HEK293 (cell line): ENCODE data around the gene STEAP3.

Experiments used
- BCL11A ChIP-seq: fragments of 450-650 bp; formaldehyde crosslinking; IDR thresholded peaks from 2 replicates; pipeline ENCODE4 v1.5.1; 2016; ENCODE audit warnings: low read depth, missing biosample characterization, missing genetic modification characterization
- GLI4 ChIP-seq: fragments of 450-650 bp; formaldehyde crosslinking; IDR thresholded peaks from 2 replicates; pipeline ENCODE4 v1.5.1; 2016; ENCODE audit warnings: missing biosample characterization, missing genetic modification characterization
- GLIS2 ChIP-seq: fragments of 450-650 bp; formaldehyde crosslinking; IDR thresholded peaks from 2 replicates; pipeline ENCODE4 v1.5.1; 2016; ENCODE audit warnings: missing biosample characterization, missing genetic modification characterization
- HIC1 ChIP-seq: fragments of 450-650 bp; formaldehyde crosslinking; IDR thresholded peaks from 2 replicates; pipeline ENCODE4 v1.5.1; 2016; ENCODE audit warnings: missing biosample characterization, missing genetic modification characterization
- KLF10 ChIP-seq: fragments of 450-650 bp; IDR thresholded peaks from 2 replicates; pipeline ENCODE4 v1.5.1; 2018; ENCODE audit warnings: missing biosample characterization, mild to moderate bottlenecking, missing genetic modification characterization
- KLF16 ChIP-seq: fragments of 450-650 bp; formaldehyde crosslinking; IDR thresholded peaks from 2 replicates; pipeline ENCODE4 v1.5.1; 2017; ENCODE audit warnings: missing biosample characterization, missing genetic modification characterization
- KLF9 ChIP-seq: fragments of 450-650 bp; formaldehyde crosslinking; IDR thresholded peaks from 2 replicates; pipeline ENCODE4 v1.5.1; 2016; ENCODE audit warnings: missing biosample characterization, missing genetic modification characterization, low read depth
- MEIS1 ChIP-seq: sonication (generic); formaldehyde crosslinking; IDR thresholded peaks from 2 replicates; pipeline ENCODE4 v1.8.1; 2022; ENCODE audit warnings: missing genetic modification reagents, mild to moderate bottlenecking, borderline replicate concordance
- MYNN ChIP-seq: fragments of 450-650 bp; formaldehyde crosslinking; IDR thresholded peaks from 2 replicates; pipeline ENCODE4 v1.5.1; 2016; ENCODE audit warnings: missing biosample characterization, missing genetic modification characterization, borderline replicate concordance
- OVOL3 ChIP-seq: fragments of 450-650 bp; formaldehyde crosslinking; IDR thresholded peaks from 2 replicates; pipeline ENCODE4 v1.5.1; 2016; ENCODE audit warnings: missing biosample characterization, missing genetic modification characterization
- PATZ1 ChIP-seq: fragments of 450-650 bp; formaldehyde crosslinking; IDR thresholded peaks from 2 replicates; pipeline ENCODE4 v1.5.1; 2016; ENCODE audit warnings: missing biosample characterization, missing genetic modification characterization
- PRDM1 ChIP-seq: fragments of 450-650 bp; formaldehyde crosslinking; IDR thresholded peaks from 2 replicates; pipeline ENCODE4; 2016; ENCODE audit warnings: missing biosample characterization, missing genetic modification characterization
- SCRT1 ChIP-seq: fragments of 450-650 bp; formaldehyde crosslinking; IDR thresholded peaks from 2 replicates; pipeline ENCODE4 v1.5.1; 2016; ENCODE audit warnings: missing biosample characterization, missing genetic modification characterization, borderline replicate concordance
- SP7 ChIP-seq: fragments of 450-650 bp; formaldehyde crosslinking; IDR thresholded peaks from 2 replicates; pipeline ENCODE4 v1.5.1; 2016; ENCODE audit warnings: missing biosample characterization, missing genetic modification characterization
- WT1 ChIP-seq: fragments of 450-650 bp; formaldehyde crosslinking; IDR thresholded peaks from 2 replicates; pipeline ENCODE4 v1.5.1; 2016; ENCODE audit warnings: missing biosample characterization, missing genetic modification characterization
- YY2 ChIP-seq: fragments of 450-650 bp; formaldehyde crosslinking; IDR thresholded peaks from 2 replicates; pipeline ENCODE4 v1.5.1; 2016; ENCODE audit warnings: missing biosample characterization, missing genetic modification characterization
- ZBTB20 ChIP-seq: fragments of 450-650 bp; formaldehyde crosslinking; IDR thresholded peaks from 2 replicates; pipeline ENCODE4 v1.5.1; 2016; ENCODE audit warnings: missing biosample characterization, missing genetic modification characterization
- ZBTB8A ChIP-seq: fragments of 450-650 bp; formaldehyde crosslinking; IDR thresholded peaks from 2 replicates; pipeline ENCODE4 v1.5.1; 2016; ENCODE audit warnings: missing biosample characterization, missing genetic modification characterization
- ZFP3 ChIP-seq: fragments of 450-650 bp; formaldehyde crosslinking; IDR thresholded peaks from 2 replicates; pipeline ENCODE4 v1.5.1; 2016; ENCODE audit warnings: low read depth, missing biosample characterization, missing genetic modification characterization
- ZFP37 ChIP-seq: fragments of 450-650 bp; formaldehyde crosslinking; IDR thresholded peaks from 2 replicates; pipeline ENCODE4 v1.5.1; 2016; ENCODE audit warnings: missing biosample characterization, missing genetic modification characterization
- ZNF132 ChIP-seq: fragments of 450-650 bp; formaldehyde crosslinking; IDR thresholded peaks from 2 replicates; pipeline ENCODE4 v1.5.1; 2017; ENCODE audit warnings: missing biosample characterization, missing genetic modification characterization, borderline replicate concordance
- ZNF221 ChIP-seq: fragments of 450-650 bp; formaldehyde crosslinking; IDR thresholded peaks from 2 replicates; pipeline ENCODE4 v1.5.1; 2017; ENCODE audit warnings: missing biosample characterization, missing genetic modification characterization, borderline replicate concordance
- ZNF239 ChIP-seq: fragments of 450-650 bp; formaldehyde crosslinking; IDR thresholded peaks from 2 replicates; pipeline ENCODE4 v1.5.1; 2016; ENCODE audit warnings: missing biosample characterization, missing genetic modification characterization
- ZNF248 ChIP-seq: fragments of 450-650 bp; formaldehyde crosslinking; IDR thresholded peaks from 2 replicates; pipeline ENCODE4 v1.5.1; 2017; ENCODE audit warnings: missing biosample characterization, missing genetic modification characterization
- ZNF266 ChIP-seq: fragments of 450-650 bp; formaldehyde crosslinking; IDR thresholded peaks from 2 replicates; pipeline ENCODE4 v1.5.1; 2016; ENCODE audit warnings: missing biosample characterization, missing genetic modification characterization, low read depth
- ZNF350 ChIP-seq: fragments of 450-650 bp; formaldehyde crosslinking; IDR thresholded peaks from 2 replicates; pipeline ENCODE4 v1.5.0; 2017; ENCODE audit warnings: missing biosample characterization, mild to moderate bottlenecking, missing genetic modification characterization
- ZNF354C ChIP-seq: fragments of 450-650 bp; formaldehyde crosslinking; IDR thresholded peaks from 2 replicates; pipeline ENCODE4 v1.5.1; 2016; ENCODE audit warnings: missing biosample characterization, missing genetic modification characterization, low read depth, borderline replicate concordance
- ZNF366 ChIP-seq: fragments of 450-650 bp; formaldehyde crosslinking; conservative IDR thresholded peaks from 2 replicates; pipeline ENCODE4 v1.5.1; 2016; ENCODE audit warnings: missing biosample characterization, missing genetic modification characterization
- ZNF37A ChIP-seq: fragments of 450-650 bp; IDR thresholded peaks from 2 replicates; pipeline ENCODE4 v1.5.1; 2018; ENCODE audit warnings: missing biosample characterization, missing genetic modification characterization
- ZNF416 ChIP-seq: fragments of 450-650 bp; formaldehyde crosslinking; IDR thresholded peaks from 2 replicates; pipeline ENCODE4 v1.5.1; 2016; ENCODE audit warnings: missing biosample characterization, missing genetic modification characterization
- ZNF433 ChIP-seq: fragments of 450-650 bp; formaldehyde crosslinking; IDR thresholded peaks from 2 replicates; pipeline ENCODE4 v1.5.1; 2016; ENCODE audit warnings: missing biosample characterization, missing genetic modification characterization, low read depth
- ZNF555 ChIP-seq: fragments of 450-650 bp; formaldehyde crosslinking; conservative IDR thresholded peaks from 2 replicates; pipeline ENCODE4 v1.5.1; 2017; ENCODE audit warnings: missing biosample characterization, mild to moderate bottlenecking, missing genetic modification characterization, inconsistent platforms
- ZNF580 ChIP-seq: fragments of 450-650 bp; formaldehyde crosslinking; IDR thresholded peaks from 2 replicates; pipeline ENCODE4 v1.5.1; 2016; ENCODE audit warnings: missing biosample characterization, missing genetic modification characterization
- ZNF621 ChIP-seq: fragments of 450-650 bp; formaldehyde crosslinking; IDR thresholded peaks from 2 replicates; pipeline ENCODE4 v1.5.1; 2017; ENCODE audit warnings: missing biosample characterization, missing genetic modification characterization
- ZNF626 ChIP-seq: fragments of 450-650 bp; sonication (Bioruptor Pico); formaldehyde crosslinking; IDR thresholded peaks from 2 replicates; pipeline ENCODE4 v1.5.1; 2018; ENCODE audit warnings: missing biosample characterization, missing genetic modification characterization, inconsistent platforms
- ZNF747 ChIP-seq: fragments of 450-650 bp; formaldehyde crosslinking; IDR thresholded peaks from 2 replicates; pipeline ENCODE4 v1.5.1; 2016; ENCODE audit warnings: missing biosample characterization, missing genetic modification characterization
- ZNF76 ChIP-seq: fragments of 450-650 bp; formaldehyde crosslinking; IDR thresholded peaks from 2 replicates; pipeline ENCODE4; 2016; ENCODE audit warnings: low read depth, missing biosample characterization, missing genetic modification characterization, borderline replicate concordance
- ZNF785 ChIP-seq: fragments of 450-650 bp; formaldehyde crosslinking; IDR thresholded peaks from 2 replicates; pipeline ENCODE4 v1.5.1; 2016; ENCODE audit warnings: missing biosample characterization, missing genetic modification characterization
- ZNF792 ChIP-seq: fragments of 450-650 bp; formaldehyde crosslinking; IDR thresholded peaks from 2 replicates; pipeline ENCODE4 v1.5.1; 2016; ENCODE audit warnings: missing biosample characterization, missing genetic modification characterization

The STEAP3 gene

GRCh38 chr2:119240311-119241204, 16.9 kb downstream of the STEAP3 start (continued):
- TF ChIP-seq ZBTB8A (tag by site-specific recombination) (0 out of 2 replicates have a peak, but pooled peaks have one; percentile 7), ZNF239 (no peak), KLF9 (tag by site-specific recombination) (no peak), ZNF132 (no peak), ZNF76 (no peak), OVOL3 (no peak), ZNF416 (no peak), GLIS2 (tag by site-specific recombination) (peak; percentile 57), ZBTB20 (no peak), ZNF626 (tag by site-specific recombination) (no peak), ZFP3 (no peak), ZNF555 (tag by site-specific recombination) (no peak), ZNF354C (tag by site-specific recombination) (no peak), PRDM1 (no peak), ZNF580 (tag by site-specific recombination) (no peak), ZNF433 (tag by site-specific recombination) (no peak), ZNF221 (tag by site-specific recombination) (no peak), ZNF350 (tag by site-specific recombination) (no peak), HIC1 (tag by site-specific recombination) (peak; percentile 83), YY2 (tag by site-specific recombination) (no peak), ZNF366 (tag by site-specific recombination) (peak; percentile 39; the same call in 1 of the 2 replicates), BCL11A (tag by site-specific recombination) (no peak), ZNF621 (tag by site-specific recombination) (no peak), SCRT1 (tag by site-specific recombination) (no peak), PATZ1 (tag by site-specific recombination) (peak; percentile 64), ZNF266 (no peak), ZNF37A (tag by site-specific recombination) (no peak), SP7 (tag by site-specific recombination) (peak; percentile 57), GLI4 (tag by site-specific recombination) (no peak), MYNN (no peak), ZFP37 (no peak), ZNF785 (tag by site-specific recombination) (no peak), ZNF248 (tag by site-specific recombination) (no peak), KLF16 (tag by site-specific recombination) (no peak), WT1 (tag by site-specific recombination) (no peak), KLF10 (tag by site-specific recombination) (no peak; the same call in 1 of the 2 replicates), ZNF792 (no peak), ZNF747 (tag by site-specific recombination) (no peak), MEIS1 (CRISPR knock-in tag) (no peak)
